Coronary artery (tissue), 2 donors: ENCODE measurements around the gene BLOC1S4.

Source experiments
- DNase-seq: peaks from one replicate; pipeline ENCODE4 v3.0.0-alpha.2; 2017; ENCODE audit warnings: low spot score
- H3K27ac ChIP-seq, 2 donors: fragments of 200-600 bp; sonication (generic); one replicate each; pipeline ENCODE4 v1.5.1; 2016 to 2019
- H3K4me3 ChIP-seq: fragments of 200-600 bp; sonication (generic); 2 replicates; pipeline ENCODE4 v1.5.1; 2016; ENCODE audit warnings: mild to moderate bottlenecking, moderate library complexity
- CTCF ChIP-seq: fragments of 200-600 bp; sonication (generic); IDR thresholded peaks from one replicate; pipeline ENCODE4 v1.5.1; 2019; ENCODE audit warnings: antibody characterized with exemption

The BLOC1S4 gene

GRCh38 chr4:6674500-6675149 lies 41.3 kb upstream of the BLOC1S4 start:
- no peak for DNase-seq
- TF ChIP-seq CTCF = no peak
- peak overlapping the region; percentile 63 to 88 for H3K27ac ChIP-seq
- H3K4me3 ChIP-seq = peak overlapping the region; percentile 90

DNA sequence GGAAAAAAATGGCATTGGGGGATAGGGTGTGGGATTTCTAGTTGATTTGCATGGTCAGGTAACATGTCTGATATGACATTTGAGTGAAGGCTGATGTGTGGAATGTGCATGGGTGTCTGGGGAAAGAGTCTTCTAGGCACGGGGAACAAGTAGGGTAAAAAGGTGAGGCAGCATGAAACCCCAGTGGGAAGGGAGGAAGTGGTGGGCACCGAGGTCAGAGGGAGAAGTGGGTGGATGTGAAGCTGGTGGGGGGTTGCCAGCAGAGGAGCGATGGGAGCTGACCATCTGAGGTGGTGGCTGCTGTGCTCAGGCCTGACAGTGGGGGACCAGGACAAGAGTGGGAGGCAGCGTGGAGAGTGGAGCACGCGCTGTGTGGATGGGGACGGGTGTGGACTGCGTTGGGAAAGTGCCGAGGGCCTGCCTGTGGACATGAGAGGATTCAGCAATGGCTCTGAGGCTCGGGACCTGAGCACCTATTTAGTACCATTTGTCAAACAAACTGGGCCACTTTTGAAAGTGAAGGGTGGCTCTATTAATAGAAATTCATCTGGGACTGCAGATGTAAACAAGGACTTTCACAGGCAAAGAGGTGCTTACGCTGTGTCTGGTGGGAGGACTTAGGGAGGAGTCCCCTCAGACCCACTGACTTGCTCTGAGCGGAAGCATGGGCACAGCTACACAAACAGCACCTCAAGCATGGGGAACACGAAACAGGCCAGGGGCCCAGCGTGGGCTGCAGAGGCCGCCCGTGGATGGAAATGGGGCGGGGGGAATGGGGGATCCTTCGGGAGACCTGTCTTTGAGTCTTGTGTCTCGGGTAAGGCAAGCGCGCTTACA lies 39.0 kb upstream of the BLOC1S4 start:
- H3K27ac ChIP-seq = no peak overlapping the region
- no peak for DNase-seq
- H3K4me3 ChIP-seq = peak overlapping the region; percentile 11
- no peak for TF ChIP-seq CTCF

GRCh38 chr4:6680372-6681034 lies 35.5 kb upstream of the BLOC1S4 start:
- DNase-seq = no peak
- no peak overlapping the region for H3K27ac ChIP-seq
- no peak for TF ChIP-seq CTCF
- no peak overlapping the region for H3K4me3 ChIP-seq

DNA sequence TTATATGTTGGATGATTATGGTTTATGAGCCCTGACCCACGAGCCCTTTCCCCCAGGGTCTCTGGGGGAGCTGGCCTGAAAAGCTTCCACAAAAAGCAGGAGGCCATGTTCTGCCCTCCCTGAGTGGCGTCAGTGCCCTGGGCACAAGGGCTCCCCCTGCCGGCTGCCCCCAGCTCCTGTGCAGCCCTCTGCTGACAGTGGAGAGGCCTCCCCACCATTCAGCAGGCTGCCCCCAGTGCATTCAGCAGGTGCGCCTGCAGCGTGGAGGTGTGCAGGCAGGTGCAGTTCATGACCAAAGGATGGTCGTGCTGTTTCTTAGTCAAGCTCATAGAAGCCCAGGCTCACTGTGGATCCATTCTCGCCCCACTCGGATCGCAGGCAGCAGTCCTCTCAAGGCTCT lies 34.8 kb upstream of the BLOC1S4 start:
- H3K4me3 ChIP-seq = no peak overlapping the region
- DNase-seq = no peak
- TF ChIP-seq CTCF = no peak

DNA sequence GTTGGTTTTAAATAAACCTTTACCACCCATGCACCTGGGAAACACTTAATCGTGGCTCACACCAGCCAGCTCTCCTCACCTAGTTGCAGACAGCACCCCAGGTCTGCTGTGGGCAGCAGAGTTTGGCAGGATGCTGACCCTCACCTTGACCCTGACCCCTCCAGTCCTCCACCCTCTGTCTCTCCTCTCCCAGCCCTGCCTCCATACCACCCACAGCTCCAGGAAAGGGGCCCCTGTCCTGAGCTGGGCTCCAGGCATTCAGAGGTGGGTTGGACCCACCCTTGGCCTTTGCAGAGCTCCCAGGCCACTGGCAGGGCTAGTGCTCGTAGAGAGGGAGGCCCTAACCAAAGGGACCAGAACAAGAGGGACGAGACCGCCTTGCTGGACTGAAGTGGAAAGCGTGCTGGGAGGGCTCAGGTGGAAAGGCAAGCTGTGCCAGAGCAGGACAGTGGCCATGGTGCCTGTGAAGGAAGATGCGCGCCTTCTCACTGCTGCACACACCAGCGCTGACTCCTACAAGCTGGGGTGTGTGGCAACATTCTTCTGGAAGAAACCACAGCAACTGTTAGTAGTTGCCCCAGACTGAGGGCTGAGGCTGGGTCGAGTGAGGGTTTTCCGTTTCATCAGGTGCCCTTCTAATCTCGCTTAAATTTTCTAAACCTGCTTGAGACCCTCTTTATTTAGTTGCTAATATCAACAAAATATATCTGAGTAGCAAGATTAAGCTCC lies 32.9 kb upstream of the BLOC1S4 start:
- Histone ChIP-seq H3K27ac (no peak overlapping the region), H3K4me3 (no peak overlapping the region)
- DNase-seq = no peak
- TF ChIP-seq CTCF = no peak

More for the DNA sequence above, 34.8 kb upstream of the BLOC1S4 start:
- no peak overlapping the region for H3K27ac ChIP-seq

DNA sequence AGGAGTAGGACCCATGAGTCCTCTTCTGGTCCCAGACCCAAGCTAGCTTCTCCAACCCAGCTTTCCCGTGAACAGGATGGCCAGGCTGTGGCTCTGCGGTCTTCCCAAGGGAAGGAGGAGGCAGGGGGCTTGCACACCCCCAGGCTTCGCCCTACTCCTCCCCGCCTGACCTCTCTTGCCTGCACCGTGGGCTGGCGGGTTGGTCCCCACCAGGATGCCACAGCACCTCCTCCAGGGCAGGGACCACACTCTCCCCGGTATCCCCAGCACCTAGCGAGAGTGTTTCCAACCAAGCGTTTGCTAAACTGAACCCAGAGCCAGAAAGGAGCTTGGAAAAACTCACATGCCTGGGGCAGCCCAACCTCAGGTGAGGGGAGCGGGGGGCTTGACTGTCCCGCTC lies 31.3 kb upstream of the BLOC1S4 start:
- DNase-seq = no peak
- no peak for TF ChIP-seq CTCF
- Histone ChIP-seq H3K27ac (no peak overlapping the region), H3K4me3 (no peak overlapping the region)
